Measurements from ENCODE around the gene RYR2.

Gene RYR2

GRCh38 chr1:237396426-237396825 lies 354.4 kb downstream of the RYR2 start:
- H3K4me1 ChIP-seq, result no peaks in the 10 kb centered on the region
- TF ChIP-seq CTCF (IDR thresholded peaks at IDR 0.05), result no peak
- no peaks in the 10 kb centered on the region for H3K36me3 ChIP-seq (ENCODE audit: control insufficient read depth, insufficient read depth, low read length)
- H3K79me2 ChIP-seq, result no peaks in the 10 kb centered on the region
- H3K9ac ChIP-seq, result no peak overlapping the region
- no peak overlapping the region for H3K4me2 ChIP-seq (ENCODE audit: low read length)
- H3K27ac ChIP-seq, result no peak overlapping the region
- H3K27me3 ChIP-seq (ENCODE audit: control insufficient read depth, insufficient read depth, low read length), result no peaks in the 10 kb centered on the region
- no peak overlapping the region for H3K4me3 ChIP-seq (ENCODE audit: low read depth, low read length)
- H2AFZ ChIP-seq, result no peak overlapping the region
- H3K9me3 ChIP-seq (ENCODE audit: control insufficient read depth, low read length), result no peaks in the 10 kb centered on the region

- Histone ChIP-seq H3K4me1 (no peaks in the 10 kb centered on the region), H3K79me2 (no peaks in the 10 kb centered on the region), H3K27ac (no peak overlapping the region), H3K9ac (no peak overlapping the region), H3K4me3 (ENCODE audit: low read depth, low read length) (no peak overlapping the region), H2AFZ (no peak overlapping the region), H3K4me2 (ENCODE audit: low read length) (no peak overlapping the region), H3K27me3 (ENCODE audit: control insufficient read depth, insufficient read depth, low read length) (no peaks in the 10 kb centered on the region), H3K9me3 (ENCODE audit: control insufficient read depth, low read length) (no peaks in the 10 kb centered on the region), H3K36me3 (ENCODE audit: control insufficient read depth, insufficient read depth, low read length) (no peaks in the 10 kb centered on the region)
- TF ChIP-seq CTCF (IDR thresholded peaks at IDR 0.05), result no peak
These were observed 356.8 kb downstream of the RYR2 start for GRCh38 chr1:237398751-237399150.

GRCh38 chr1:237405912-237406311 lies 363.9 kb downstream of the RYR2 start:
- Histone ChIP-seq H3K79me2 (no peaks in the 10 kb centered on the region), H3K9ac (no peak overlapping the region), H2AFZ (no peak overlapping the region), H3K4me1 (no peaks in the 10 kb centered on the region), H3K4me2 (ENCODE audit: low read length) (no peak overlapping the region), H3K27ac (no peak overlapping the region), H3K36me3 (ENCODE audit: control insufficient read depth, insufficient read depth, low read length) (no peaks in the 10 kb centered on the region), H3K4me3 (ENCODE audit: low read depth, low read length) (no peak overlapping the region), H3K27me3 (ENCODE audit: control insufficient read depth, insufficient read depth, low read length) (no peaks in the 10 kb centered on the region), H3K9me3 (ENCODE audit: control insufficient read depth, low read length) (no peaks in the 10 kb centered on the region)
- no peak for TF ChIP-seq CTCF (IDR thresholded peaks at IDR 0.05)

GRCh38 chr1:237411621-237412020 lies 369.6 kb downstream of the RYR2 start:
- Histone ChIP-seq H2AFZ (no peak overlapping the region), H3K4me2 (ENCODE audit: low read length) (no peak overlapping the region), H3K4me1 (no peaks in the 10 kb centered on the region), H3K9ac (no peak overlapping the region), H3K36me3 (ENCODE audit: control insufficient read depth, insufficient read depth, low read length) (no peaks in the 10 kb centered on the region), H3K27ac (no peak overlapping the region), H3K4me3 (ENCODE audit: low read depth, low read length) (no peak overlapping the region), H3K27me3 (ENCODE audit: control insufficient read depth, insufficient read depth, low read length) (no peaks in the 10 kb centered on the region), H3K79me2 (no peaks in the 10 kb centered on the region), H3K9me3 (ENCODE audit: control insufficient read depth, low read length) (no peaks in the 10 kb centered on the region)
- no peak for TF ChIP-seq CTCF (IDR thresholded peaks at IDR 0.05)

- no peak overlapping the region for H3K27ac ChIP-seq
- TF ChIP-seq CTCF (IDR thresholded peaks at IDR 0.05), result no peak
- no peak overlapping the region for H2AFZ ChIP-seq
- no peaks in the 10 kb centered on the region for H3K36me3 ChIP-seq (ENCODE audit: control insufficient read depth, insufficient read depth, low read length)
- H3K9ac ChIP-seq, result no peak overlapping the region
- H3K4me2 ChIP-seq (ENCODE audit: low read length), result no peak overlapping the region
- H3K27me3 ChIP-seq (ENCODE audit: control insufficient read depth, insufficient read depth, low read length), result no peaks in the 10 kb centered on the region
- H3K9me3 ChIP-seq (ENCODE audit: control insufficient read depth, low read length), result no peaks in the 10 kb centered on the region
- H3K79me2 ChIP-seq, result no peaks in the 10 kb centered on the region
- H3K4me1 ChIP-seq, result no peaks in the 10 kb centered on the region
- H3K4me3 ChIP-seq (ENCODE audit: low read depth, low read length), result no peak overlapping the region
These were observed 375.1 kb downstream of the RYR2 start for GRCh38 chr1:237416924-237417655.
